Measurements from ENCODE around the gene TST.
A peak's percentile ranks its signal among the peaks of the same experiment; 100 is the strongest.

Gene TST

GRCh38 chr22:36981247-36981775 lies 37.9 kb downstream of the TST start:
- no peak for DNase-seq (ENCODE audit: low spot score)

GRCh38 chr22:36979016-36979910 lies 40.0 kb downstream of the TST start:
- no peak for DNase-seq (ENCODE audit: low spot score)

- DNase-seq (ENCODE audit: low spot score): peak; percentile 95
Measured at GRCh38 chr22:36977947-36978660, 41.1 kb downstream of the TST start.

DNA sequence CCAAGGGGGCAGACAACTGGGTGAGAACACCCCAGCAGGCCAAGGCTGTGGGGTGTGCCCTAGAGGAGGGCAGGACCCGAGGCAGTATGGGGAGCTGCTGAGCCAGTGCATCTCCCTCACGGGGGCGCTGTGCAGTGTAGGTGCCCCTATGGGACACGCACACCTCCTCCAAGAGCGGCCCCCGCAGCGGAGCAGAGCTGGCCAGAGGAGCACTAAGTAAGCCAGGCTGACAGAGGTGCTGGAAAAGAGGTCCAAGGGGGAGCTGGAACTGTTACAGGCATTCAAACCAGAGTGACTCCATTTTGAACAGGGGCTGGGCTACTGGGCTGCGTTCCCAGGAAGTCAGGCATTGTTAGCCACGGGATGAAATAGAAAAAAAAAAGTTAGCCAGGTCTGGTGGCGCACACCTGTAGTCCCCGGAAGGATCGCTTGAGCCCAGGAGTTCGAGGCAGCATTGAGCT lies 41.8 kb downstream of the TST start:
- peak; percentile 52 for DNase-seq (ENCODE audit: low spot score)

- DNase-seq (ENCODE audit: low spot score): no peak
Measured at GRCh38 chr22:36976606-36977005, 42.6 kb downstream of the TST start.

DNA sequence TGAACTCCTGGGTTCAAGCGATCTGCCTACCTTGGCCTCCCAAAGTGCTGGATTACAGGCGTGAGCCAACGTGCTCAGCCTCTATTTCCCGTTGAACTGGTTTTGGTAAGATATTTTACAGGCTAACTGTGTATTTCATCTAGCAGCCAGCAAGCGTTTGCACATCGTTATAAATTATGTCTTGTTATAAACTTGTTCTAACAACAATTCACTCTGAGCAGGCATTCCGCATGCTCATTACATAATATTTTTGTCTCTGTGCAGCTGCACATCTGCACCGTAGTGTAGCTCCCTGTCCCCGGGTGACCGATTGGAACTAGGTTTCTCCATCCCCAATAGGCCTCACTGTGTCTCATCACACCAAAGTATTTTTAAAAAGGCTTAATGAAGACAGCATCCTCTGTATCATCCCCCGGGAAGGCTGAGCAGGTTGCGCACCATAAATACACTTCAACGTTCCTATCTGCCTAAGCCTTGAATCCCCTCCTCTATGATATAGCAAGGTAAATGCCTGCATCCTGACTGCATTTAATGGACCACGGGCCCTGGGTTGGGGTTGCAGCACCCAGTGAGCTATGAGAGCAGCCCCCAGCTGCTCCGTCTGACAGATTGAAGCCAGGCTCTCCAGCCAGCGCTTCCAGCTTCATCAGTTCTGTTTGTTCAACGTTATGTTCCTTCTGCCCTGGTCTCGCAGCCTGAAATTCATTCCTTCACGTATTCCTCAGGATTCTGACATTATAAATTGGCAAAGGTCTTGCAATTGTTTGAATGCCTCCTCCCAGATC lies 47.7 kb downstream of the TST start:
- DNase-seq (ENCODE audit: low spot score): no peak

GRCh38 chr22:36968249-36968964 lies 50.8 kb downstream of the TST start:
- no peak for DNase-seq (ENCODE audit: low spot score)

DNA sequence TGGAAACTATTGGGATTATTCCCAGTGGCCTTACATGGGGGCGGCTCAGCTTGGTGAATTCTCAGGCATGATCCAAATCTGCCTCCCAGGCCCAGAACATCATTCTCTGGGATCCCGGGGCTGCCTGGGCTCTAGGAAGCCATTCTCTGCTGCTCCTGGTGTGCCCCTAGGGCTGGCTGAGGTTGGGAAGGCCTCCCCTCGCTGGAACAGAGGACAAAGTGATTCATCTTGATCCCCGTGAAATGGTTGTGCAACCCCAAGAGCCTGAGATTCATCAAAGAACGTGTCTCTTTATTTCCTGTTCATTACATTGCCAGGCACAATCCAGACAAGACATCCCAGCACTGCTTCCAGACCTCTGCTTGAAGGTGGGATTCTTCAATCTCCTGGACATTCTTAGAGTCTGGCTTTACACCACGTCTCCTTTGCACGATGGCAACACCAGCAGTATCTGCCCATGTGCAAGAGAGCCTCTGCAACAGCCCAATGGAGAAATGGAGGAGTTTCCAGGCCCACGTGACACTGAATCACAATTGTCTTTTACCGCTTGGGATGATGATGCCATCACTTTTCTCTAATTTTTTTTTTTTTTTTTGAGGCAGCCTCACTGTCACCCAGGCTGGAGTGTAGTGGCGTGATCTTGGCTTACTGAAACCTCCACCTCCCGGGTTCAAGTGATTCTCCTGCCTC lies 52.3 kb downstream of the TST start:
- no peak for DNase-seq (ENCODE audit: low spot score)

GRCh38 chr22:36965696-36966095 lies 53.6 kb downstream of the TST start:
- no peak for DNase-seq (ENCODE audit: low spot score)

GRCh38 chr22:36964106-36964505 lies 55.1 kb downstream of the TST start:
- DNase-seq (ENCODE audit: low spot score): no peak

- no peak for DNase-seq (ENCODE audit: low spot score)
Measured at GRCh38 chr22:36963302-36963701, 55.9 kb downstream of the TST start.

DNA sequence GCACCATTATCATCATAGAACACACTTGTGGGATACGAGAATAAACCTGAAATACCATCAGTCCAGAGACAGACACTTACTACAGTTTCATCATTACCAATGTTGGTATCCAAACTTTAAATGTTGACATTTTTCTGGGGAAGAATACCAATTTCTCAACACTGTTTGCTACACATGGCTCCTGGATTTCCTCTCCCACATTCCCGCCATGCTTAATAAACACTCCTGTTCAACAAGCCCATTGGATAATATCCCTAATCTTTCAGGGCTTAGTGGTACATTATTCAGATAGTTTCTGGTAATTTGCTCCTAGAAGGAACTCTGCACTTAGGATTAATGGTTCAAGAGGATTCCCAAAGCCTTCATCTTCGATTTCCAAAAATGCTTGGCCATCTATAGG lies 57.6 kb downstream of the TST start:
- no peak for DNase-seq (ENCODE audit: low spot score)
